OCI-LY1 (cell line): ENCODE results near the gene ATOX1.

Source experiments
- H2AFZ ChIP-seq: fragments of 200-600 bp; sonication (generic), shearing (Covaris generic); 2 replicates; pipeline ENCODE4 v1.6.0; 2014; ENCODE audit warnings: antibody characterized with exemption, mild to moderate bottlenecking, low read length
- H3F3A ChIP-seq: fragments of 200-600 bp; sonication (generic), shearing (Covaris generic); 2 replicates; pipeline ENCODE4 v1.6.0; 2014; ENCODE audit warnings: mild to moderate bottlenecking, antibody characterized with exemption, low read length, moderate library complexity; ENCODE audit not compliant: insufficient read depth
- H3K27ac ChIP-seq: fragments of 200-600 bp; sonication (generic); 2 replicates; pipeline ENCODE4 v1.5.1; 2014; ENCODE audit warnings: low read length, mixed run types, mild to moderate bottlenecking, low read depth; ENCODE audit not compliant: poor library complexity, severe bottlenecking
- H3K27me3 ChIP-seq: fragments of 200-600 bp; sonication (generic); 2 replicates; pipeline ENCODE4 v1.6.0; 2014; ENCODE audit warnings: antibody characterized with exemption, mild to moderate bottlenecking, low read length, moderate library complexity; ENCODE audit not compliant: insufficient read depth
- H3K36me3 ChIP-seq: fragments of 200-600 bp; sonication (generic); 2 replicates; pipeline ENCODE4 v1.6.1; 2014; ENCODE audit warnings: mild to moderate bottlenecking, antibody characterized with exemption, low read length, moderate library complexity, mixed read lengths; ENCODE audit not compliant: insufficient read depth
- H3K4me1 ChIP-seq: fragments of 200-600 bp; sonication (generic); 2 replicates; pipeline ENCODE4 v1.5.1; 2014; ENCODE audit warnings: mild to moderate bottlenecking, low read length, moderate library complexity; ENCODE audit not compliant: insufficient read depth, severe bottlenecking
- H3K4me2 ChIP-seq: fragments of 200-600 bp; sonication (generic), shearing (Covaris generic); 2 replicates; pipeline ENCODE4 v1.6.1; 2014; ENCODE audit warnings: low read length
- H3K4me3 ChIP-seq: fragments of 200-600 bp; sonication (generic); 2 replicates; pipeline ENCODE4 v1.5.1; 2014; ENCODE audit warnings: low read length, low read depth, mild to moderate bottlenecking, mixed read lengths; ENCODE audit not compliant: poor library complexity, severe bottlenecking
- H3K79me2 ChIP-seq: fragments of 200-600 bp; shearing (Covaris generic); 2 replicates; pipeline ENCODE4 v1.6.1; 2016; ENCODE audit warnings: mixed run types, low read length, mixed read lengths; ENCODE audit not compliant: insufficient read depth
- H3K9ac ChIP-seq: fragments of 200-600 bp; sonication (generic), shearing (Covaris generic); 2 replicates; pipeline ENCODE4 v1.6.1; 2014; ENCODE audit warnings: mild to moderate bottlenecking, low read length, mixed read lengths
- H3K9me2 ChIP-seq: fragments of 200-600 bp; sonication (generic), shearing (Covaris generic); 2 replicates; pipeline ENCODE4 v1.6.1; 2014; ENCODE audit warnings: low read depth, mild to moderate bottlenecking, low read length, mixed read lengths
- H3K9me3 ChIP-seq: fragments of 200-600 bp; shearing (Covaris generic); 2 replicates; pipeline ENCODE4 v1.6.1; 2014; ENCODE audit warnings: low read length, mixed read lengths
- H4K20me1 ChIP-seq: fragments of 200-600 bp; sonication (generic), shearing (Covaris generic); 2 replicates; pipeline ENCODE4 v1.6.0; 2016; ENCODE audit warnings: mild to moderate bottlenecking, low read length; ENCODE audit not compliant: insufficient read depth
- CTCF ChIP-seq: fragments of 200-600 bp; sonication (generic), shearing (Covaris generic); IDR thresholded peaks from 2 replicates; pipeline ENCODE4 v1.5.1; 2017; ENCODE audit warnings: mild to moderate bottlenecking, antibody characterized with exemption, low read length, moderate library complexity, mixed read lengths
- EZH2 ChIP-seq: fragments of 200-600 bp; sonication (generic), shearing (Covaris generic); IDR thresholded peaks from 2 replicates; pipeline ENCODE4 v1.8.0; 2017; ENCODE audit warnings: borderline replicate concordance, mixed run types, mild to moderate bottlenecking, antibody characterized with exemption, low read length, moderate library complexity, mixed read lengths

ATOX1 gene, protein sequence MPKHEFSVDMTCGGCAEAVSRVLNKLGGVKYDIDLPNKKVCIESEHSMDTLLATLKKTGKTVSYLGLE

GRCh38 chr5:151758430-151759241 is at the start of gene ATOX1:
Gene ATOX1 (minus strand): TSS chr5:151758631. CDS start chr5:151758551, 80 bp downstream.
- Histone ChIP-seq H4K20me1 (no peaks in the 10 kb centered on the region), H3K9me2 (no peaks in the 10 kb centered on the region), H3K4me2 (peak within 1 kb of the TSS; percentile 86), H3K27me3 (no peaks in the 10 kb centered on the region), H3K79me2 (0 out of 2 replicates have a peak, but pooled peaks cover 7% of the 10 kb centered on the region), H3F3A (no peaks in the 10 kb centered on the region), H3K27ac (no peak within 1 kb of the TSS), H3K9ac (peak within 1 kb of the TSS; percentile 85), H2AFZ (peak within 1 kb of the TSS; percentile 29; the same call in 1 of the 2 replicates), H3K36me3 (no peaks in the 10 kb centered on the region), H3K4me3 (peak within 1 kb of the TSS; percentile 79), H3K9me3 (no peaks in the 10 kb centered on the region), H3K4me1 (peaks cover 36% of the 10 kb centered on the region)
- TF ChIP-seq EZH2 = no peak
- TF ChIP-seq CTCF = no peak

DNA sequence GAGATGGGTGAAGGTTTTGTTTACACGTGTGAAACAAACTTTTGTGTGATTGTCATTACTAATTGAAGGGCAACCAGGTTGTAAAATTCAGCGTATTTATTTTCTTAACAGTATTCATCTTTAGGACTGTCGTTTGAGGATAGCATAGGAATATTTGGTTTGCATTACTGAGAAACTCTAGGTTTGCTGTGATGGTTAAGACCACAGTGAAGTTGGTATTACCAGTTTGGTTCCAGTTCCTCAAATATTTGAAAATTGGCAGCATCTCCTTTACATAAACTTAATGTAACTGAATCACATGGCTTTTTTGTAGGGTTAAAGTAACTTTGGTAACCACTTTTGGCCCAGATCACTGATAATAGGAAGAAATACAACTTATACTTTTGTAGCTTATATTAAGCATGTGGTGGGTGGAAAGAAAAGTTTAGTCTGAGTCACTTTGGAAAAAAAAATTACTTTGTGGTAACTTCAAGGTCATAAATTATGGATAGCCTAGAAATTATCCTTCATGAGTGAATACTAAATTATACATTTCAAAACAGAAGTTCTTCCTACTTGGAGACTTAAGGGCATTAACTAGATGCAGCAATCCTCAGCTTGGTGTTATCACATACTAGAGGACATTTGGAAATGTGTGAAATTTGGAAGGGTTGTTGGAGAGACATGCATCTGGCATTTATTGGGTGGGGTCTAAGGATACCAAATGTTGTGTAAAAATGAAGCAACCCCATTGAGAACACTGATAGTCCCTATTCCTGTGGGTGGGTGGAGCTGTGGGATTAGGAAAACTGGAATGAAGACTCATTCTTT is 47.2 kb upstream of the ATOX1 start:
- Histone ChIP-seq H2AFZ (no peak overlapping the region), H3K27me3 (no peaks in the 10 kb centered on the region), H3K4me1 (no peaks in the 10 kb centered on the region), H3K79me2 (peaks cover 4% of the 10 kb centered on the region), H3K27ac (no peak overlapping the region), H4K20me1 (no peaks in the 10 kb centered on the region; the same call in 1 of the 2 replicates), H3K4me3 (no peak overlapping the region), H3K9me2 (no peaks in the 10 kb centered on the region), H3K4me2 (no peak overlapping the region), H3K9me3 (no peaks in the 10 kb centered on the region), H3F3A (no peaks in the 10 kb centered on the region), H3K9ac (no peak overlapping the region), H3K36me3 (peaks cover 97% of the 10 kb centered on the region)
- TF ChIP-seq EZH2 (no peak), CTCF (no peak)

- H3K4me1 ChIP-seq = no peaks in the 10 kb centered on the region
- no peaks in the 10 kb centered on the region; the same call in 1 of the 2 replicates for H3F3A ChIP-seq
- no peak overlapping the region for H3K9ac ChIP-seq
- H3K79me2 ChIP-seq = peaks cover 15% of the 10 kb centered on the region
- no peaks in the 10 kb centered on the region for H3K9me2 ChIP-seq
- H4K20me1 ChIP-seq = no peaks in the 10 kb centered on the region; the same call in 1 of the 2 replicates
- no peaks in the 10 kb centered on the region for H3K27me3 ChIP-seq
- no peak overlapping the region for H3K4me3 ChIP-seq
- no peak overlapping the region for H3K27ac ChIP-seq
- TF ChIP-seq CTCF (no peak), EZH2 (no peak)
- H3K9me3 ChIP-seq = no peaks in the 10 kb centered on the region
- H3K4me2 ChIP-seq = no peak overlapping the region
- H2AFZ ChIP-seq = no peak overlapping the region
- H3K36me3 ChIP-seq = peaks cover 97% of the 10 kb centered on the region
These were observed 42.1 kb upstream of the ATOX1 start for GRCh38 chr5:151800532-151800931.
